Dendritic cell treated with granulocyte-macrophage colony-stimulating factor and Interleukin-4, amounts not matched to agents 40 ng/mL and 50 ng/mL, for 4 days (primary cell): ENCODE measurements around the gene KRCC1.

Experiments used
- H3K27ac Mint-ChIP-seq: one replicate; pipeline ENCODE4 v1.8.0; 2022; ENCODE audit warnings: mild to moderate bottlenecking, mixed read lengths
- H3K27me3 Mint-ChIP-seq: one replicate; pipeline ENCODE4 v1.8.0; 2022; ENCODE audit warnings: mild to moderate bottlenecking, mixed read lengths
- H3K36me3 Mint-ChIP-seq: one replicate; pipeline ENCODE4 v1.8.0; 2022; ENCODE audit warnings: low read depth, mixed read lengths
- H3K4me1 Mint-ChIP-seq: one replicate; pipeline ENCODE4 v1.8.0; 2022; ENCODE audit warnings: low read depth, mixed read lengths
- H3K4me3 Mint-ChIP-seq: one replicate; pipeline ENCODE4 v1.8.0; 2022; ENCODE audit warnings: mild to moderate bottlenecking, moderate library complexity, mixed read lengths
- H3K9me3 Mint-ChIP-seq: one replicate; pipeline ENCODE4 v1.8.0; 2022; ENCODE audit warnings: mixed read lengths
- intact Hi-C: fragments of 100-400 bp; cut with micrococcal nuclease; formaldehyde crosslinking; loops from one replicate; pipeline ENCODE4 v1.15.0; 2022

The KRCC1 gene

GRCh38 chr2:88086401-88086800 is 30.8 kb upstream of the KRCC1 start:
- peaks cover 6% of the 10 kb centered on the region for H3K4me1 Mint-ChIP-seq
- H3K36me3 Mint-ChIP-seq = no peaks in the 10 kb centered on the region
- H3K27me3 Mint-ChIP-seq = no peaks in the 10 kb centered on the region
- H3K4me3 Mint-ChIP-seq = no peak overlapping the region
- H3K9me3 Mint-ChIP-seq = no peaks in the 10 kb centered on the region
- intact Hi-C loops = no loop called here
- H3K27ac Mint-ChIP-seq = no peak overlapping the region

GRCh38 chr2:88085602-88086001 is 30.0 kb upstream of the KRCC1 start:
- no peaks in the 10 kb centered on the region for H3K36me3 Mint-ChIP-seq
- no peak overlapping the region for H3K4me3 Mint-ChIP-seq
- no peak overlapping the region for H3K27ac Mint-ChIP-seq
- no peaks in the 10 kb centered on the region for H3K9me3 Mint-ChIP-seq
- H3K27me3 Mint-ChIP-seq = no peaks in the 10 kb centered on the region
- intact Hi-C loops = no loop called here
- peaks cover 4% of the 10 kb centered on the region for H3K4me1 Mint-ChIP-seq

- H3K27me3 Mint-ChIP-seq = no peaks in the 10 kb centered on the region
- intact Hi-C loops = no loop called here
- H3K36me3 Mint-ChIP-seq = no peaks in the 10 kb centered on the region
- no peak overlapping the region for H3K27ac Mint-ChIP-seq
- H3K9me3 Mint-ChIP-seq = no peaks in the 10 kb centered on the region
- no peak overlapping the region for H3K4me3 Mint-ChIP-seq
- no peaks in the 10 kb centered on the region for H3K4me1 Mint-ChIP-seq
Measured at GRCh38 chr2:88085099-88085498, 29.5 kb upstream of the KRCC1 start.

- intact Hi-C loops = no loop called here
- no peak overlapping the region for H3K27ac Mint-ChIP-seq
Measured at GRCh38 chr2:88082781-88083180, 27.2 kb upstream of the KRCC1 start.

GRCh38 chr2:88081924-88082608 is 26.5 kb upstream of the KRCC1 start:
- Mint-ChIP-seq H3K36me3 (no peaks in the 10 kb centered on the region), H3K4me1 (no peaks in the 10 kb centered on the region), H3K9me3 (no peaks in the 10 kb centered on the region), H3K27ac (no peak overlapping the region), H3K27me3 (no peaks in the 10 kb centered on the region), H3K4me3 (no peak overlapping the region)
- intact Hi-C loops = no loop called here

More at GRCh38 chr2:88082781-88083180, 27.2 kb upstream of the KRCC1 start:
- H3K4me1 Mint-ChIP-seq = no peaks in the 10 kb centered on the region
- no peak overlapping the region for H3K4me3 Mint-ChIP-seq
- H3K9me3 Mint-ChIP-seq = no peaks in the 10 kb centered on the region
- no peaks in the 10 kb centered on the region for H3K36me3 Mint-ChIP-seq
- H3K27me3 Mint-ChIP-seq = no peaks in the 10 kb centered on the region

GRCh38 chr2:88080545-88080944 is 25.0 kb upstream of the KRCC1 start:
- Mint-ChIP-seq H3K4me3 (no peak overlapping the region), H3K27me3 (no peaks in the 10 kb centered on the region), H3K9me3 (no peaks in the 10 kb centered on the region), H3K27ac (no peak overlapping the region), H3K36me3 (no peaks in the 10 kb centered on the region), H3K4me1 (no peaks in the 10 kb centered on the region)
- intact Hi-C loops = no loop called here

GRCh38 chr2:88078643-88079172 is 23.1 kb upstream of the KRCC1 start:
- no peaks in the 10 kb centered on the region for H3K36me3 Mint-ChIP-seq
- H3K4me1 Mint-ChIP-seq = peaks cover 8% of the 10 kb centered on the region
- intact Hi-C loops = no loop called here
- H3K27me3 Mint-ChIP-seq = no peaks in the 10 kb centered on the region
- H3K4me3 Mint-ChIP-seq = no peak overlapping the region
- H3K9me3 Mint-ChIP-seq = no peaks in the 10 kb centered on the region
- H3K27ac Mint-ChIP-seq = no peak overlapping the region

GRCh38 chr2:88077080-88077479 is 21.5 kb upstream of the KRCC1 start:
- Mint-ChIP-seq H3K27ac (no peak overlapping the region), H3K4me3 (no peak overlapping the region), H3K36me3 (no peaks in the 10 kb centered on the region), H3K4me1 (peaks cover 8% of the 10 kb centered on the region), H3K9me3 (no peaks in the 10 kb centered on the region), H3K27me3 (no peaks in the 10 kb centered on the region)
- intact Hi-C loops = no loop called here

- H3K4me1 Mint-ChIP-seq = peaks cover 8% of the 10 kb centered on the region
- H3K27me3 Mint-ChIP-seq = no peaks in the 10 kb centered on the region
- no peaks in the 10 kb centered on the region for H3K9me3 Mint-ChIP-seq
- intact Hi-C loops = no loop called here
- no peak overlapping the region for H3K4me3 Mint-ChIP-seq
- no peaks in the 10 kb centered on the region for H3K36me3 Mint-ChIP-seq
- H3K27ac Mint-ChIP-seq = no peak overlapping the region
Measured at GRCh38 chr2:88074854-88075292, 19.3 kb upstream of the KRCC1 start.

- H3K9me3 Mint-ChIP-seq = no peaks in the 10 kb centered on the region
- H3K36me3 Mint-ChIP-seq = no peaks in the 10 kb centered on the region
- intact Hi-C loops = no loop called here
- H3K4me1 Mint-ChIP-seq = peaks cover 8% of the 10 kb centered on the region
- H3K4me3 Mint-ChIP-seq = no peak overlapping the region
- H3K27me3 Mint-ChIP-seq = no peaks in the 10 kb centered on the region
- H3K27ac Mint-ChIP-seq = no peak overlapping the region
Measured at GRCh38 chr2:88074150-88074549, 18.6 kb upstream of the KRCC1 start.

- peaks cover 8% of the 10 kb centered on the region for H3K4me1 Mint-ChIP-seq
- H3K9me3 Mint-ChIP-seq = no peaks in the 10 kb centered on the region
- H3K27me3 Mint-ChIP-seq = no peaks in the 10 kb centered on the region
- intact Hi-C loops = no loop called here
- H3K4me3 Mint-ChIP-seq = no peak overlapping the region
- no peak overlapping the region for H3K27ac Mint-ChIP-seq
- no peaks in the 10 kb centered on the region for H3K36me3 Mint-ChIP-seq
Measured at GRCh38 chr2:88071365-88071764, 15.8 kb upstream of the KRCC1 start.

- intact Hi-C loops = no loop called here
- peaks cover 6% of the 10 kb centered on the region for H3K4me1 Mint-ChIP-seq
Measured at GRCh38 chr2:88070055-88070454, 14.5 kb upstream of the KRCC1 start.

GRCh38 chr2:88069117-88069516 is 13.5 kb upstream of the KRCC1 start:
- Mint-ChIP-seq H3K36me3 (no peaks in the 10 kb centered on the region), H3K27ac (no peak overlapping the region), H3K4me3 (no peak overlapping the region), H3K9me3 (no peaks in the 10 kb centered on the region), H3K27me3 (no peaks in the 10 kb centered on the region), H3K4me1 (no peaks in the 10 kb centered on the region)
- intact Hi-C loops = no loop called here

More at GRCh38 chr2:88070055-88070454, 14.5 kb upstream of the KRCC1 start:
- H3K27ac Mint-ChIP-seq = no peak overlapping the region
- H3K36me3 Mint-ChIP-seq = no peaks in the 10 kb centered on the region
- no peaks in the 10 kb centered on the region for H3K9me3 Mint-ChIP-seq
- H3K27me3 Mint-ChIP-seq = no peaks in the 10 kb centered on the region
- H3K4me3 Mint-ChIP-seq = no peak overlapping the region

GRCh38 chr2:88068044-88068443 is 12.5 kb upstream of the KRCC1 start:
- Mint-ChIP-seq H3K9me3 (no peaks in the 10 kb centered on the region), H3K27me3 (no peaks in the 10 kb centered on the region), H3K27ac (no peak overlapping the region), H3K4me3 (no peak overlapping the region), H3K36me3 (no peaks in the 10 kb centered on the region), H3K4me1 (peaks cover under 1% of the 10 kb centered on the region)
- intact Hi-C loops = no loop called here

GRCh38 chr2:88067598-88067997 is 12.0 kb upstream of the KRCC1 start, which contains the start of gene SMYD1:
TSS of gene SMYD1 (plus strand) at chr2:88067825. CDS start at chr2:88067865, 40 bp downstream.
- Mint-ChIP-seq H3K27ac (no peak within 1 kb of the TSS), H3K27me3 (no peaks in the 10 kb centered on the region), H3K9me3 (no peaks in the 10 kb centered on the region), H3K4me1 (peaks cover 5% of the 10 kb centered on the region), H3K36me3 (no peaks in the 10 kb centered on the region), H3K4me3 (no peak within 1 kb of the TSS)
- intact Hi-C loops = no loop called here
